Common myeloid progenitor, CD34-positive (primary cell): ENCODE results near the gene PGLYRP2. TPM values are rescaled to one million over a fixed set of nuclear protein-coding genes. Genes with fewer than 3 reads are reported as not detected.

ENCODE experiments used
- CTCF ChIA-PET: fragments of 350-600 bp; sonication (Branson Sonifier 250); formaldehyde crosslinking; loops from one replicate; lab custom pipeline; 2021; ENCODE audit warnings: antibody characterized with exemption; lab: Charles Lee
- POLR2A ChIA-PET: fragments of 350-600 bp; sonication (Branson Sonifier 250); formaldehyde crosslinking; loops from one replicate; lab custom pipeline; 2021; ENCODE audit warnings: antibody characterized with exemption; lab: Charles Lee
- DNase-seq, 3 donors: peaks; one replicate each; pipeline versions ENCODE4 v3.0.0 to v3.0.0-alpha.2; 2013
- H3K27ac ChIP-seq, 2 experiments: 1 replicate in 1 of 2; 2 replicates in 1 of 2; pipeline ENCODE4 v1.7.0; 2013; ENCODE audit warnings: inconsistent platforms in 2 of 2, low read length in 2 of 2, mild to moderate bottlenecking in 2 of 2, low read depth in 1 of 2, moderate library complexity in 1 of 2; ENCODE audit not compliant: severe bottlenecking in 2 of 2, insufficient read depth in 1 of 2, poor library complexity in 1 of 2
- H3K27me3 ChIP-seq, 5 experiments: replicated peaks in 2 of 5; 1 replicate in 3 of 5; 2 replicates in 2 of 5; pipeline versions ENCODE4 v1.6.1 to v1.7.0; 2013; ENCODE audit warnings: low read length in 4 of 5, mild to moderate bottlenecking in 2 of 5, moderate library complexity in 2 of 5, inconsistent platforms in 1 of 5; ENCODE audit not compliant: insufficient read depth in 5 of 5, control insufficient read depth in 4 of 5
- H3K36me3 ChIP-seq, 4 experiments: 1 replicate in 2 of 4; 2 replicates in 2 of 4; pipeline versions ENCODE4 v1.6.1 to v1.7.0; 2013; ENCODE audit warnings: low read length in 3 of 4, control low read depth in 1 of 4, mild to moderate bottlenecking in 1 of 4; ENCODE audit not compliant: control insufficient read depth in 4 of 4, insufficient read depth in 4 of 4
- H3K4me1 ChIP-seq, 4 experiments: 1 replicate in 3 of 4; 2 replicates in 1 of 4; pipeline versions ENCODE4 v1.6.1 to v1.7.1; 2013; ENCODE audit warnings: low read length in 3 of 4, mild to moderate bottlenecking in 3 of 4, control low read depth in 1 of 4, inconsistent platforms in 1 of 4, moderate library complexity in 1 of 4; ENCODE audit not compliant: control insufficient read depth in 4 of 4, insufficient read depth in 4 of 4; ENCODE audit errors: control extremely low read depth in 1 of 4
- H3K4me3 ChIP-seq, 7 experiments: 1 replicate in 4 of 7; 2 replicates in 3 of 7; pipeline versions ENCODE4 v1.5.1 to v1.7.0; 2013; ENCODE audit warnings: mild to moderate bottlenecking in 7 of 7, low read length in 6 of 7, moderate library complexity in 6 of 7, inconsistent platforms in 2 of 7, low read depth in 2 of 7, control low read depth in 1 of 7; ENCODE audit not compliant: insufficient read depth in 4 of 7, control insufficient read depth in 1 of 7; ENCODE audit errors: extremely low read depth in 1 of 7
- H3K9me3 ChIP-seq, 5 experiments: 1 replicate in 4 of 5; 2 replicates in 1 of 5; pipeline versions ENCODE4 v1.6.1 to v1.7.1; 2013; ENCODE audit warnings: low read length in 4 of 5, mild to moderate bottlenecking in 2 of 5, inconsistent platforms in 1 of 5, low read depth in 1 of 5, moderate library complexity in 1 of 5; ENCODE audit not compliant: control insufficient read depth in 4 of 5, insufficient read depth in 2 of 5; ENCODE audit errors: control extremely low read depth in 1 of 5
- WGBS: methylation state at CpG from one replicate; pipeline ENCODE4 v1.1.5; 2013; ENCODE audit not compliant: insufficient coverage; 5-methylcytosine and 5-hydroxymethylcytosine counted together
- polyA plus RNA-seq: library from polyadenylated mRNA; unstranded; fragments of 120-200 nt; gene quantifications from one replicate; pipeline ENCODE4 v1.2.1, GENCODE V29; 2013

Gene PGLYRP2, protein sequence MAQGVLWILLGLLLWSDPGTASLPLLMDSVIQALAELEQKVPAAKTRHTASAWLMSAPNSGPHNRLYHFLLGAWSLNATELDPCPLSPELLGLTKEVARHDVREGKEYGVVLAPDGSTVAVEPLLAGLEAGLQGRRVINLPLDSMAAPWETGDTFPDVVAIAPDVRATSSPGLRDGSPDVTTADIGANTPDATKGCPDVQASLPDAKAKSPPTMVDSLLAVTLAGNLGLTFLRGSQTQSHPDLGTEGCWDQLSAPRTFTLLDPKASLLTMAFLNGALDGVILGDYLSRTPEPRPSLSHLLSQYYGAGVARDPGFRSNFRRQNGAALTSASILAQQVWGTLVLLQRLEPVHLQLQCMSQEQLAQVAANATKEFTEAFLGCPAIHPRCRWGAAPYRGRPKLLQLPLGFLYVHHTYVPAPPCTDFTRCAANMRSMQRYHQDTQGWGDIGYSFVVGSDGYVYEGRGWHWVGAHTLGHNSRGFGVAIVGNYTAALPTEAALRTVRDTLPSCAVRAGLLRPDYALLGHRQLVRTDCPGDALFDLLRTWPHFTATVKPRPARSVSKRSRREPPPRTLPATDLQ
- polyA plus RNA-seq = 0.29 TPM

DNA sequence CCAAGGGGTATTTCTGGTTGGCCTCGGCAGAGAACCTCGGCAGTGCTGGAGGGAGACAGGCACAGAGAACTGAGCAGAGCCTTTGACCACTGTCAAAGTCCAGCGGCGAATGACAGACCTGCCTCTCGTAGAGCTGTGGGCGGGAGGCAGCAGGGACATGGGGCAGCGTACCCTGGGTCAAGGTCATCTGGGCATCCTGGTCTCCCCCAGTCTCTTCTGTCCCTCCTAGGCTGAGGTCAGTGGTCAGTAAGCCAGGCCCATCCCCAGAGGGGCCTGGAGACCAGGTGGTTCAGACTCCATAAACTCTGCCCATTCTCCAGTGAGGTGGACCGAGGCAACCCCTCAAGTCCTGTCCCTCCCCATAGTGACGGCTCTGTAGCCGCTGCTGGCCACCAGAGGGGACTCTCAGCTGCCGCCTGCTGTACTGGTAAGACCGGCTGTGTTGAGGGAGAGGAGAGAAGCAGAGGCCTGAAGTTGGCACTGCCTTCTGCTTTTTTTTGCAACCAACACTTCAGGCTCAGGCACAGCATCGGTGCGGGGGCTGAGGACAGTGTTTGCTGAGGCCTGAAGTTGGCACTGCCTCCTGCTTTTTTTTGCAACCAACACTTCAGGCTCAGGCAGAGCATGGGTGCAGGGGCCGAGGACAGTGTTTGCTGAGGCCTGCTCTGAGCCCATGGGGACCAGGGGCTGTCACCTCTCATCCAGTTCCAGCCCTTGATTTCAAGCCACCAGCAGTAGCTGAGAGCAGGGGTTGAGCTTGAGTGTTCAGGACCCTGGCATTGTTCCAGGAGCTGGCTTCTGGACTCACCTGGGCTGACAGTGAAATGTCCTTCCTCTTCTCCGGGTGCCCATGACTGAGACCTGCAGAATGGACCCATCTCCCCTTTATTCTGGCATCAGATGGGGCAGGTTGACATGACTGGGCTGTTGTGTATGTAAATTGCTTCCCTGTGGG is at the start of gene PGLYRP2:
PGLYRP2 (minus strand) TSS at position 111 of the 955 bp plus-strand sequence. CDS start 130 bp downstream, outside the sequence.
- Histone ChIP-seq H3K27me3 (no peaks in the 10 kb centered on the region), H3K36me3 (no peaks in the 10 kb centered on the region), H3K4me3 (no peak within 1 kb of the TSS), H3K9me3 (peaks cover 0 to 8% (median 4%) of the 10 kb centered on the region in 5 experiments), H3K27ac (no peak within 1 kb of the TSS), H3K4me1 (peaks cover 0 to 17% (median 15%) of the 10 kb centered on the region in 4 experiments)
- ChIA-PET CTCF (interaction anchor here (0.6 to 8.8 kb wide), 19 partner anchors 9 to 105 kb away, joined by 3 to 76 read pairs (median 4); partner anchors contain the start of genes AKAP8L and RASAL3), POLR2A (interaction anchor here (1.1 to 1.8 kb wide), 3 partner anchors 15 to 61 kb away, joined by 3 to 7 read pairs (median 3); partner anchors contain the start of genes AKAP8L and RASAL3)
- 63% methylated on average over 12 of the region's 16 CpGs for WGBS
- DNase-seq = peak; percentile 71 to 85 (median 83)

DNA sequence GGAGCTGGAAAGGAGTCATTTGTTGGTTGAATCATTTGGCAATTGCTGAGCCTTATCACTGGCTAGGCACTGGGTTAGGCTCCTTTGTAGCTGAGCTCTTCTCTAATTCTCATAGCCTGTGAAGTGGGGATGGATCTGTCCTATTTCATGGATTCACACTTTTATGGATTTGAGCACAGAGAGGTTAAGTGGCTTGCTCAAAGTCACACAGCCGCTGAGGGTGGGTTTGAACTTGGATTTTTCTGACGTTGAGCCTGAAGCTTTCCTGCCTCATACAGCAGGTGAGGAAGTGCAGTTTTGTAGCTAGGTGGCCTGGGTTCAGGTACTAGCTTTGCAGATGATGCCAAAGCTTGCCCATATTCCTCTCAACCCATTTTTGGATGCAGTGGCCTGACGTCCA is 48.4 kb upstream of the PGLYRP2 start:
- CTCF ChIA-PET = no interaction called here

GRCh38 chr19:15526408-15526807 is 47.1 kb upstream of the PGLYRP2 start:
- Histone ChIP-seq H3K36me3 (peaks cover 0 to 18% (median 0%) of the 10 kb centered on the region in 4 experiments), H3K27ac (no peak overlapping the region), H3K9me3 (peaks cover 0 to 7% (median 4%) of the 10 kb centered on the region in 5 experiments), H3K4me3 (no peak overlapping the region), H3K27me3 (peaks cover 0 to 3% (median 0%) of the 10 kb centered on the region in 5 experiments), H3K4me1 (peaks cover 0 to 3% (median 0%) of the 10 kb centered on the region in 4 experiments)
- no peak for DNase-seq
- 89% methylated on average over 1 of the region's 2 CpGs for WGBS
- POLR2A ChIA-PET = no interaction called here
- CTCF ChIA-PET = interaction anchor here (0.6 to 1.4 kb wide), 3 partner anchors 22 to 56 kb away, joined by 3 to 5 read pairs (median 4); no protein-coding TSS in a partner anchor

More for the DNA sequence above, 48.4 kb upstream of the PGLYRP2 start:
- DNase-seq = no peak
- Histone ChIP-seq H3K36me3 (peaks cover 0 to 18% (median 0%) of the 10 kb centered on the region in 4 experiments), H3K4me3 (no peak overlapping the region), H3K9me3 (peaks cover 0 to 7% (median 4%) of the 10 kb centered on the region in 5 experiments), H3K27ac (no peak overlapping the region), H3K27me3 (peaks cover 0 to 3% (median 0%) of the 10 kb centered on the region in 5 experiments), H3K4me1 (peaks cover 0 to 3% (median 2%) of the 10 kb centered on the region in 4 experiments)
- 97% methylated on average over 3 of the region's 3 CpGs for WGBS
- POLR2A ChIA-PET = no interaction called here

- peaks cover 0 to 13% (median 0%) of the 10 kb centered on the region in 4 experiments for H3K36me3 ChIP-seq
- DNase-seq = no peak
- H3K27ac ChIP-seq = no peak overlapping the region
- H3K4me3 ChIP-seq = no peak overlapping the region
- H3K9me3 ChIP-seq = peaks cover 0 to 7% (median 3%) of the 10 kb centered on the region in 5 experiments
- peaks cover 0 to 3% (median 0%) of the 10 kb centered on the region in 5 experiments for H3K27me3 ChIP-seq
- ChIA-PET CTCF (interaction anchor here (1.0 to 1.4 kb wide), 2 partner anchors 21 to 30 kb away, joined by 4 to 5 read pairs; no protein-coding TSS in a partner anchor), POLR2A (no interaction called here)
- WGBS = 95% methylated on average over 8 of the region's 15 CpGs
- peaks cover 0 to 3% (median 0%) of the 10 kb centered on the region in 4 experiments for H3K4me1 ChIP-seq
These were observed 46.0 kb upstream of the PGLYRP2 start for GRCh38 chr19:15525291-15525690.

GRCh38 chr19:15524781-15525180 is 45.5 kb upstream of the PGLYRP2 start:
- WGBS = 87% methylated on average over 4 of the region's 5 CpGs
- no peak for DNase-seq
- Histone ChIP-seq H3K36me3 (peaks cover 0 to 8% (median 0%) of the 10 kb centered on the region in 4 experiments), H3K4me3 (no peak overlapping the region), H3K27ac (no peak overlapping the region), H3K27me3 (peaks cover 0 to 3% (median 0%) of the 10 kb centered on the region in 5 experiments), H3K9me3 (peaks cover 0 to 3% (median 0%) of the 10 kb centered on the region in 5 experiments), H3K4me1 (peaks cover 0 to 3% (median 0%) of the 10 kb centered on the region in 4 experiments)
- ChIA-PET POLR2A (no interaction called here), CTCF (no interaction called here)

- WGBS = 89% methylated on average over 5 of the region's 6 CpGs
These were observed 40.2 kb upstream of the PGLYRP2 start for GRCh38 chr19:15519433-15519976.

More at GRCh38 chr19:15519433-15519976, 40.2 kb upstream of the PGLYRP2 start:
- H3K27ac ChIP-seq = no peak overlapping the region
- ChIA-PET POLR2A (no interaction called here), CTCF (no interaction called here)
- no peaks in the 10 kb centered on the region for H3K27me3 ChIP-seq
- peaks cover 0 to 11% (median 8%) of the 10 kb centered on the region in 4 experiments for H3K4me1 ChIP-seq
- H3K36me3 ChIP-seq = no peaks in the 10 kb centered on the region
- H3K9me3 ChIP-seq = peaks cover 0 to 24% (median 12%) of the 10 kb centered on the region in 5 experiments
- no peak for DNase-seq
- no peak overlapping the region for H3K4me3 ChIP-seq
